Right renal cortex interstitium (tissue), 3 donors: ENCODE data around the gene NAV2. TPM values are rescaled to one million over a fixed set of nuclear protein-coding genes. Genes with fewer than 3 reads are reported as not detected.

Source experiments
- DNase-seq, 3 donors: peaks; one replicate each; pipeline ENCODE4 v3.0.0-alpha.2; 2013; ENCODE audit warnings: low read depth in 3 of 3, low spot score in 2 of 3
- polyA plus RNA-seq, 3 donors: library from polyadenylated mRNA; unstranded; fragments of 120-200 nt; gene quantifications; one replicate each; pipeline ENCODE4 v1.2.1, GENCODE V29; 2013; ENCODE audit not compliant: insufficient read length in 3 of 3

Gene NAV2
- polyA plus RNA-seq, 3 donors, result 32.9 to 38.0 (median 34.6) TPM

- no peak for DNase-seq
Observed at GRCh38 chr11:19802773-19803293, 90.2 kb downstream of the NAV2 start.

GRCh38 chr11:19803506-19803998 is 90.9 kb downstream of the NAV2 start:
- no peak for DNase-seq

- no peak for DNase-seq
Observed at GRCh38 chr11:19805376-19805775, 92.7 kb downstream of the NAV2 start.

- DNase-seq, result no peak
Observed at GRCh38 chr11:19805827-19806226, 93.2 kb downstream of the NAV2 start.

GRCh38 chr11:19806251-19806650 is 93.6 kb downstream of the NAV2 start:
- no peak for DNase-seq

- no peak for DNase-seq
Observed at GRCh38 chr11:19808076-19808911, 95.7 kb downstream of the NAV2 start.

GRCh38 chr11:19810852-19811251 is 98.2 kb downstream of the NAV2 start:
- no peak for DNase-seq

- no peak for DNase-seq
Observed at GRCh38 chr11:19811380-19811779, 98.7 kb downstream of the NAV2 start.

- DNase-seq, result no peak
Observed at GRCh38 chr11:19812096-19812495, 99.5 kb downstream of the NAV2 start.

- no peak for DNase-seq
Observed at GRCh38 chr11:19812710-19813109, 100.1 kb downstream of the NAV2 start.

GRCh38 chr11:19813158-19813879 is 100.7 kb downstream of the NAV2 start:
- DNase-seq, result no peak

GRCh38 chr11:19814421-19814820 is 101.8 kb downstream of the NAV2 start:
- DNase-seq, result no peak

GRCh38 chr11:19816040-19816439 is 103.4 kb downstream of the NAV2 start:
- no peak for DNase-seq

GRCh38 chr11:19816817-19817216 is 104.2 kb downstream of the NAV2 start:
- no peak for DNase-seq

- DNase-seq, result no peak
Observed at GRCh38 chr11:19817265-19817851, 104.7 kb downstream of the NAV2 start.

GRCh38 chr11:19817870-19818269 is 105.2 kb downstream of the NAV2 start:
- no peak for DNase-seq

GRCh38 chr11:19818619-19819018 is 106.0 kb downstream of the NAV2 start:
- no peak for DNase-seq

GRCh38 chr11:19819148-19819547 is 106.5 kb downstream of the NAV2 start:
- DNase-seq, result no peak

- DNase-seq, result no peak
Observed at GRCh38 chr11:19820100-19820499, 107.5 kb downstream of the NAV2 start.

GRCh38 chr11:19821412-19821875 is 108.8 kb downstream of the NAV2 start:
- DNase-seq, result no peak

GRCh38 chr11:19821993-19822392 is 109.4 kb downstream of the NAV2 start:
- no peak for DNase-seq
